MM.1S (cell line): Measurements from ENCODE around the gene PLCB2.

Source experiments
- CTCF ChIP-seq: fragments of 300-600 bp; sonication (generic); IDR thresholded peaks from 2 replicates; pipeline ENCODE4 v1.5.1; 2016; ENCODE audit warnings: antibody characterized with exemption, low read length, mixed read lengths
- EZH2 ChIP-seq: fragments of 300-600 bp; sonication (generic); optimal IDR thresholded peaks from 2 replicates; pipeline ENCODE3; 2017; ENCODE audit warnings: low read depth, mild to moderate bottlenecking, antibody characterized with exemption, low read length, mixed read lengths
- EZH2phosphoT487 ChIP-seq: fragments of 300-600 bp; sonication (generic); IDR thresholded peaks from 2 replicates; pipeline ENCODE4 v1.6.1; 2018; ENCODE audit warnings: antibody characterized with exemption, low read length

- TF ChIP-seq CTCF, result no peak
- no peak for TF ChIP-seq EZH2
- TF ChIP-seq EZH2phosphoT487, result no peak
Measured at GRCh38 chr15:40338921-40339620, 31.3 kb upstream of the PLCB2 start.
